KBM-7 (cell line): ENCODE results near the gene ZBTB16.

Experiments used
- DNase-seq: peaks from one replicate; pipeline ENCODE4 v3.0.0-alpha.2; 2015
- in situ Hi-C: fragments of 300-500 bp; cut with MboI; formaldehyde crosslinking; loops from 2 replicates; pipeline ENCODE4 v1.14.3; 2020; ENCODE audit warnings: low sequenced_read_pairs, low pct_unique_long_range_greater_than_20kb, mixed read lengths

ZBTB16 gene

DNA sequence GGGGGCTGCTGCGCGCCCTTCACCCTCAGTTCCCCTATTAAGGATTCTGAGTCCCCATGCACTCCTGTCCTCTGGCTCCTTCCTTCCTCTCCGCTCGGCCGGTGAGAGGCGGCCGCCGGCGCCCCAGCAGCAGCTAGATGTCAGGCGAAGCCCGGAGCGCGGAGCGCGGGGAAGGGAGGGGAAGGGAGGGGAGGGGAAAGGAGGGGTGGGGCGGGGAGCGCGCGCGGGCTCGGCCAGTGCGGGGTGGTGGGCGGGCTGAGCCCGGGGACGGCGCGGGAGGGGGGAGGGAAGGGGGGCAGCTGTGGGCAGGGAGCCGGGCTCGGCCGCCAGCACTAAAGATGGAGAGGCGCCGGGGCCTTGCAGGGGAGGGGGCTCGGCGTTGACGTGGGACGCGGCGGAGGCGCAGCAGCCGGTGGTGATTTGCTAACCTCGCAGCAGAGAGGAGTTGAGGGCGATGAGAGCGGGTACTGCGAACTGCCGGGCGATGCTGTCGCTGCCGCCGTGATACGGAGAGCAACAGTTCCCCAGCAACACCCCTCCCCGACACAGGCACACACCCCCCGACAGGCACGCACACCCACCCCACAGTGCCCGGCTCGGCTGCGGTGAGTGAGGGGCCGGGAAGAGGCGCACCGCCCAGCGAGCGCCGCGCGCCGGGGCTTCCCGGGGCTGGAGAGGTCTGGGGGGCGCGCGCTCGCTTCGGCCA lies at the start of gene ZBTB16:
ZBTB16 (plus strand) TSS at position 434 of the 706 bp plus-strand sequence. CDS start 3,590 bp downstream, outside the sequence.
- DNase-seq: peak; percentile 54
- in situ Hi-C loops: no loop called here

DNA sequence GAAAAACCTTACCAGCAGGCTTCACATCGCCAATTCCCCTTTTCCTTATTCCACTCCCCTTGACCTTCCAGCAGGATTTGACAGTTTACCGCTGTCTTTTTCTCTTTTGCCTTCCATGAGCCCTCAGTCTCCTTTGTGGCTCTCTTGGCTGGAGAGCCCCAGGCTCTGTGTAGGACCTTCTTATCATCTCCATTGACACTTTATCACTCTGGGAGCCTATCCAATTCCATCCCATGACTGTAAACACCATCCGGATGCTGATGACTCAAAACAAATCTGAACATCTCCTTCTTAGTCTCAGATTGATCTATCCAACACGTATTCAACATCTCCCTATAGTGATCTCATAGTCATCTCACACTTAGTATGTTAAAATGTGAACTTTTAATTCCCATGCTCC lies 48.6 kb upstream of the ZBTB16 start:
- in situ Hi-C loops: no loop called here
- no peak for DNase-seq

DNA sequence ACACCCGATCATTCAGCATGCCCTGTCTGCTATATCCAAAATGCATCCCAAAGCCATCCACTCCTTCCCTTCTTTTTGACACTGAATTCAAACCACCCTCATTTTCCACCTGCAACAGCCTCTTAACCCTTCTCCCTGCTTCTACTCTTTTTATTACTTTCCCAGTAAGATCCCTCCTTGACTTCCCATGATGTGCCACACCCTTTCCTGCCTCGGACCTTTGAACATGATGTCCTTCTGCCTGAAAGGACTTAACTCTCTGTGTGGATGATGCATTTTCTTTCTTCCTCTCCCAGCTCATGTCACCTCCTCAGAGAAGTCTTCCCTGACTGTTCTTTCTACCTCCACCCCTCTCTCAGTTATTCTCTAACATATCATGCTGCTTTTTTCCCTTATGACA lies 48.1 kb upstream of the ZBTB16 start:
- in situ Hi-C loops: no loop called here
- no peak for DNase-seq

GRCh38 chr11:114015117-114015516 lies 44.4 kb upstream of the ZBTB16 start:
- in situ Hi-C loops: no loop called here
- DNase-seq: no peak

GRCh38 chr11:114016986-114017385 lies 42.5 kb upstream of the ZBTB16 start:
- no peak for DNase-seq
- in situ Hi-C loops: no loop called here

DNA sequence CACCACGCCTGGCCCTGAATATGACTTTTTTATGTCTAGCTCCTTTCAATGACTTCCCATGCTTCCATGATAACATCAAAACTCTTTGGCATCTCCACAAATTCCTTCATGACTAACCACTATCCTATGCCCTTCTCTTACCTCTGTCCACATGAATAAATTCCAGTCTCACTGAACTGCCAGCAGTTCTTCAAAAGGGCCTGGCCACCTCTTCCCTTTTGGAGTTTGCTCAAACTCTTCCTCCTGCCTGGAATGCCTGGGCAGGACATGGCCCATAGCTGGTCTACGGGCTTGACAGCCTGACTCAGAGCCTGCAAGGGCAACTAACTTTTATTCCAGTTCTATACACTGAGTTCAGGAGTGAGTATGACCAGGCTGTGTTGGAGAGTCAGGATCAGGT lies 41.8 kb upstream of the ZBTB16 start:
- no peak for DNase-seq
- in situ Hi-C loops: no loop called here

- no peak for DNase-seq
- in situ Hi-C loops: no loop called here
Observed at GRCh38 chr11:114019046-114019445, 40.5 kb upstream of the ZBTB16 start.

GRCh38 chr11:114019574-114019973 lies 39.9 kb upstream of the ZBTB16 start:
- DNase-seq: no peak
- in situ Hi-C loops: no loop called here

DNA sequence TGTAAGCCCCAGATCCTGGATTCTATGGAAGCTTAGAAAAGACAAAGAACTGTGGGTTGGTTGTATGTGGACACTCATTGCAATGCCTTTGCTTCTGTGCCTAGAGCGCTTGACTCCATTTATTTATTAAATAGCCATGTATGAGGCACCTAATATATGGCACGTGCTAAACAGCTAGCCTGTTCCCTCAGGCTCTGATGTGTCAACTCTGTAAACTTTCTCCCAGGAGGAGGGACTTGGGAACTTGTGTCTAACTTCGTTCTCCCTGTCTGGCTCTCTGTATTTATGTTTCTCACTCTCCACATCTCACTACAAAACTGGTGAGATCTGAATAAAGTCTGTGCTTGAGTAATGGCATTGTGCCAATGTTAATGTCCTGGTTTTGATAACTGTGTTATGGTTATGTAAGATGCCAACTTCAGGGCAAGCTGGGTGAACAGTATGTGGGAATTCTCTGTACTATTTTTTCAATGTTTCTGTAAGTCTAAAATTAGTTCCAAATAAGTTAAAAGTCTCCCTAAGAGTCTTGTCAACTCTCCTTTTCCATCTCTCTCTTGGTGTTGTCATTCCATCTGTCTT lies 34.1 kb upstream of the ZBTB16 start:
- no peak for DNase-seq
- in situ Hi-C loops: no loop called here

DNA sequence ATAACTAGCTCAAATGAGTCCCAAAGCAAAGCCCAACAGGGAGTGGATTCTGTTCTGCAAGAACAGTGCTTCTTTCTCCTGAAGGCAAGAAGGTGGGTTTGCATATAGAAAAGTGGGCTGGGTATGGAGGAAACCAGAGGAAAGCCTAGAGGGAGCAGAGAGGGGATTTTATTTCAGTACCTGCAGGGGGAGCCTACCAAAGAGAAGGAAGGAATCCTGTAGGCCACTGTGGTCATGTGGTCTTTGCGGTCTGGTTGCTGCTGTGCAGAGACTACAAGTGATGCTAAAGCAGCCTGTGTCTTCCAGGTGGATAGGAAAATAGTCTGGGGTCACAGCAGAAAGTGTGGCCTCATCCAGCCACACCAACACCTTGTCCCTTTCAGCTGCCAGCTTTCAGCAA lies 33.2 kb upstream of the ZBTB16 start:
- DNase-seq: peak; percentile 42
- in situ Hi-C loops: no loop called here

DNA sequence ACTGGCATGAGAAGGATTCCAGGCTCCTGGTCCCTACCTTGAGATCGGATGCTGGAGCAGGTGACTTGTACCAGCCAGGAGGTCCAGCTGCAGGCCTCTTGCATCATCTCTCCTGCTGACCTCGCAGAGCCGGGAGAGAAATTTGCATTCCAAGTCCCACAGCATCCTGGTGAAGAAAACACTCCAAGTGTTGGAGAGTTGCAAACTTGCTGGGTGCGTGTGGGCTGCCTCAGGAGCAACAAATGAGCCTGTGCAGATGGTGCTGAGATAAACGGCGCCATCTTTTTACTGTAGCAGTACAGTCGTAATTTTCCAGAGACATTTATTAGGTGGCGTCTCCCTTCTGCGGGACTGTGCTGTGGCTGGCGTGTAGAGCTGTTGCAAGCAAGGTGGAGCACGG lies 32.1 kb upstream of the ZBTB16 start:
- DNase-seq: no peak
- in situ Hi-C loops: no loop called here

GRCh38 chr11:114027926-114028325 lies 31.6 kb upstream of the ZBTB16 start:
- in situ Hi-C loops: no loop called here
- no peak for DNase-seq

GRCh38 chr11:114031246-114031966 lies 28.1 kb upstream of the ZBTB16 start:
- DNase-seq: no peak
- in situ Hi-C loops: no loop called here

- in situ Hi-C loops: no loop called here
- DNase-seq: no peak
Observed at GRCh38 chr11:114031967-114032320, 27.6 kb upstream of the ZBTB16 start.

DNA sequence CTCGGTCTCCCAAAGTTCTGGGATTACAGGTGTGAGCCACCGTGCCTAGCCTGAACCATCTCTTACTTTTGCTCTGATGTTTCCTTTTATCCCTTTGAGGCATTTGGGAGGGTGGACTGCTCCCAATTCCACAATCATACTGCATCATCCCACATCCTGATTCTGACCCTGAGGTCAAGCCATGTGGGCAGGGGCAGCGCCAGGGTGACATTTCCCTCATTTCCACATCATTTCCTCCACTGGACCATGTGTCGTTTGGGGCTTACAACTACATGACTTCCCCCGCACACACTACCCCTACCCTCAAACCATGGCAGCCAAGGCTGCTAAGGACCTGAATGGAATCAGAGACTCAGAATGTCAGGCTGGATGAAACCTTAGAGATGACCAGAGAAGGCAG lies 26.4 kb upstream of the ZBTB16 start:
- in situ Hi-C loops: no loop called here

DNA sequence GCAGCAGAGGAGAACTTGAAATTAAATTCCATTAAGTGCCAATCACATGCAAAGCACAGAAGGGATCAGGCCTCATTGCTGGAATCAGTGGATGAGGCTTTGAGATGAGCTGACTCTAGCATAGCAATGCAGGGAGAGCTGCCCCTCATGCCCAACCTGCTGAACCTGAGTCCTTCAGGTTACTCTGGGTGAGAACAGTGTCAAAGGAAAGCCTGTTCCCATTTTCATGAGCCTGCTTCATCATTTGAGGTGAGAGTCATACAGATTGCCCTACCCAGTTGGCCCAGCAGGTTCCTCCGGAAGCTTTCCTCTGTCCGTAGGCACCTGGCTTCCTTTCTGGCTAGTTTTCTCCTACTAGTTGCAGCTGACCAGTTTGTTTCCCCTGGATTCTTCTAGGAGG lies 25.9 kb upstream of the ZBTB16 start:
- no peak for DNase-seq
- in situ Hi-C loops: no loop called here

More for the DNA sequence above, 26.4 kb upstream of the ZBTB16 start:
- no peak for DNase-seq

DNA sequence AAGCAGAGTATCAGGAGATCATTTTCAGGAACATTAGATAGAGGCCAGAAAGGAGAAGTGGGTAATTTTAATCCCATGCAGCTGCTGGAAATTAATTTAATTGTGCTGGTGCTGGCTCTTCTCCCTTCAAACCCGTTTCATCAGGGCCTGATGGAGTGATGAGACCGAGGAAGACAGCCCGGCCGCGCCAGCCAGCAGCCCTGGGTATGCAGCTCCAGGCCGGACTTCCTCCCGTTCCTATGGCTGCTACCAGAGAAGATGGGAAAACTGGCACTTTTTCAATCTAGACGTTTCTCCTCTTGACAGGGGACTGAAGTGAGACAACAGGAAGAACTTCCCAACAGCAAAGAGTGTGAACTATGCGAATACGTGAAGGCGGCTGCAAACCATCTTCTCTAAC lies 24.6 kb upstream of the ZBTB16 start:
- no peak for DNase-seq
- in situ Hi-C loops: no loop called here

DNA sequence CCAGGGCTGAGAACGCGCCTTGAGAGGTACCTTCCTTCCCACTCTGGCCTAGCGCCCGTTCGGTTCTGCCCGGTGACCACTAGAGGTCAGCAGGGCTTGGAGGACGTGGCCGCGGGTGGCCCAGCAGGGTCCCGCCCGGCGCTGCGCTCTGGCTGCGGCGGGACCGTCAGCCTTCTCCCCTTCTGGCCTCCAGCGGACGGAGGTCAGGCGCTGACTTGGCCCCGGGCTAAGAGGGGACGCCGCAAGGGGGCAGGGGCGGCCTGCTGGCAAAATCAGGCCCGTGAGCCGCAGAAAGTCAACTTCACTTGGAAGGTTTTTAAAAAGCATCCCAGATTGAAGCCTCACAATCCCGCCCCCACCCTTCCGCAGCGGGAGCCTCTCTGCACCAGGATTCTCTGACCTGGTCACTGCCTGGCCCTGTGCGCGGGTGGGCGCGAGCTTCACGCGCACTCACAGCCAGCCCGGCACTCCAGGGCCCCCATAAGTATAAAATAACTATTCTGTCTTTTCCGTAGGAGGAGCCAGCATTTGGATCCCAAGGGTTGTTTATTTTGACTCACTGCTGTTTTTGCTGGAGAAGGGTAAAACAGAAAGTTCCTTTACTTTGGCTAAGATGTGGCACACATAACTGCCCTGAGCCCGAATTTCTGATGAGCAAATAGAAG lies 23.2 kb upstream of the ZBTB16 start:
- in situ Hi-C loops: no loop called here
- DNase-seq: peak; percentile 50

DNA sequence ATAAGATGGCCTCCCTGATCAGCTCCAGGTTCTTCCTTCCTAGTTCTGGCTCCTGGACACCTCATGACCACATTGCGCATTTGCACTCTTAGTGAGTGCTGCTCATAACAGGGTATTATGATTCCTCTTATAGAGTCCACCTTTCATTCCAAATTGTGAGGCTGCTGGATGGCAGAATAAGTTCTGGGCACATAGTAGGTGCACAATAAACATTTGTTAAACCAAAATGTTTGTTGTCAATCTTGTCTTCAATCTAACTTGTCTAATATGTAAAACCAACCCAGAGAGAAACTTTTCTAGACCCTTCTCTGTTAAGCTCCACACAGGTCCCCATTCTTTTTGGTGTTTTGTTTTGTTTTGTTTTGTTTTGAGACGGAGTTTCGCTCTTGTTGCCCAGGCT lies 22.6 kb upstream of the ZBTB16 start:
- in situ Hi-C loops: no loop called here
- DNase-seq: no peak

DNA sequence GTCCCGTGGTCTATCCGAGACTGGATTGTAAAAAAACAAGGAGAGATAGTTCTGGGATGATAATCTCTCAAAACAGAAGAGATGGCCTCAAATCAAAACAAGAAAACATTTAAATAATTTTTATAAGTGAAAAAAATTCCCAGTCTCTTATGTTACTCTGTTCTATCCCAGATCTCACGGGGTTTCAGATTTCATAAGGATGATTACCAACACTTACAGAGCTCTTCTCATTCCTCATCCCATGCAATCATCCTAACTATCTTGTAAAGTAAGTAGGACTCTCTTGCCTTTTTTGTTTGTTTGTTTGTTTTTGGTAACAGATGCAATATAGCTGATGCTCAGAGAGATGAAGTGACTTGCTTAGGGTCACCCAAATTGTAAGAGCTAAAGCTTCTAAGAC lies 20.0 kb upstream of the ZBTB16 start:
- in situ Hi-C loops: no loop called here
- DNase-seq: no peak
